Measurements from ENCODE around the gene PNPLA7. TPM values are rescaled to one million over a fixed set of nuclear protein-coding genes. Genes with fewer than 3 reads are reported as not detected.

The PNPLA7 gene
- total RNA-seq, 1 experiment from 2014 or later, result 0.77 TPM

DNA sequence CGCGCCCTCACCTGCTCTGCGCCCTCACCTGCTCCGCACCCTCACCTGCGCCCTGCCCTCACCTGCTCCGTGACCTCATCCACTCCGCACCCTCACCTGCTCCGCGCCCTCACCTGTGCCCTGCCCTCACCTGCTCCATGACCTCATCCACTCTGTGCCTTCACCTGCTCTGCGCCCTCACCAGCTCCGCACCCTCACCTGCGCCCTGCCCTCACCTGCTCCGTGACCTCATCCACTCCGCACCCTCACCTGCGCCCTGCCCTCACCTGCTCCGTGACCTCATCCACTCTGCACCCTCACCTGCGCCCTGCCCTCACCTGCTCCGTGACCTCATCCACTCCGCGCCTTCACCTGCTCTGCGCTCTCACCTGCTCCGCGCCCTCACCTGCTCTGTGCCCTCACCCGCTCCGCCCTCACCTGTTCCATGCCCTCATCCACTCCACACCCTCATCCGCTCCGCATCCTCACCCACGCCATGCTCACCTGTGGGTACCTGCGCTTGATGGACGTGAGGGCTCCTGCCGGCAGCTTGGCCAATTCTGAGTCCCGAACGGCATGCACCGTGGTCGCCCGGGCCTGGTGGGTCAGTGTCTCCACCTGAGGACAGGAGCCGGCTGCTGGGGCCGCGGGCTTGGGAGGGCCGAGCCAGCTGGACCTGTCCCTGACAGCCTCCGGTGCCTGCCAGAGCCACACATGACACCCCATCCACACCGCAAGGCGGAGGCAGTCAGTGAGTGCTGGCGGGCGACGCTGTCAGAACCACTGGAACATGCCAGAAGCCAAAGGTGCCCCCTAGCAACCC, 55.5 kb downstream of the PNPLA7 start:
- Histone ChIP-seq H3K27ac (ENCODE audit: low read length) (no peak overlapping the region), H3K27me3 (ENCODE audit: low read length) (no peaks in the 10 kb centered on the region), H3K4me2 (ENCODE audit: low read length) (0 out of 2 replicates have a peak overlapping the region, but pooled peaks have one; percentile 21), H3K79me2 (ENCODE audit: low read length) (no peaks in the 10 kb centered on the region), H3K4me1 (ENCODE audit: insufficient read depth, low read length) (peaks cover 16% of the 10 kb centered on the region), H3K9me3 (ENCODE audit: low read length) (no peaks in the 10 kb centered on the region), H3K4me3 (ENCODE audit: low read length) (no peak overlapping the region), H3K9me2 (replicated peaks; ENCODE audit: low read length) (no peaks in the 10 kb centered on the region), H4K20me1 (ENCODE audit: low read length) (no peaks in the 10 kb centered on the region), H3K36me3 (ENCODE audit: low read depth, low read length) (no peaks in the 10 kb centered on the region), H2AFZ (ENCODE audit: low read length) (no peak overlapping the region), H3F3A (ENCODE audit: low read length, unreplicated experiment) (no peaks in the 10 kb centered on the region), H3K9ac (ENCODE audit: low read length) (no peak overlapping the region)
- DNase-seq (no peak), ATAC-seq (no peak)
- CTCF ChIA-PET, result no interaction called here
- BruUV-seq (replicated peaks), result no TSS peak
- intact Hi-C loops (cut with micrococcal nuclease), result no loop called here
- POLR2A ChIA-PET (ENCODE audit: unreplicated experiment), result no interaction called here
- TF ChIP-seq EZH2phosphoT487 (IDR thresholded peaks at IDR 0.05; ENCODE audit: borderline replicate concordance, low read length) (no peak), EZH2 (IDR thresholded peaks at IDR 0.05; ENCODE audit: low read length, unreplicated experiment) (no peak)
- TF ChIP-seq, protein P1, sequence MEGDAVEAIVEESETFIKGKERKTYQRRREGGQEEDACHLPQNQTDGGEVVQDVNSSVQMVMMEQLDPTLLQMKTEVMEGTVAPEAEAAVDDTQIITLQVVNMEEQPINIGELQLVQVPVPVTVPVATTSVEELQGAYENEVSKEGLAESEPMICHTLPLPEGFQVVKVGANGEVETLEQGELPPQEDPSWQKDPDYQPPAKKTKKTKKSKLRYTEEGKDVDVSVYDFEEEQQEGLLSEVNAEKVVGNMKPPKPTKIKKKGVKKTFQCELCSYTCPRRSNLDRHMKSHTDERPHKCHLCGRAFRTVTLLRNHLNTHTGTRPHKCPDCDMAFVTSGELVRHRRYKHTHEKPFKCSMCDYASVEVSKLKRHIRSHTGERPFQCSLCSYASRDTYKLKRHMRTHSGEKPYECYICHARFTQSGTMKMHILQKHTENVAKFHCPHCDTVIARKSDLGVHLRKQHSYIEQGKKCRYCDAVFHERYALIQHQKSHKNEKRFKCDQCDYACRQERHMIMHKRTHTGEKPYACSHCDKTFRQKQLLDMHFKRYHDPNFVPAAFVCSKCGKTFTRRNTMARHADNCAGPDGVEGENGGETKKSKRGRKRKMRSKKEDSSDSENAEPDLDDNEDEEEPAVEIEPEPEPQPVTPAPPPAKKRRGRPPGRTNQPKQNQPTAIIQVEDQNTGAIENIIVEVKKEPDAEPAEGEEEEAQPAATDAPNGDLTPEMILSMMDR (conservative IDR thresholded peaks at IDR 0.05; ENCODE audit: low read depth, low read length), result no peak

DNA sequence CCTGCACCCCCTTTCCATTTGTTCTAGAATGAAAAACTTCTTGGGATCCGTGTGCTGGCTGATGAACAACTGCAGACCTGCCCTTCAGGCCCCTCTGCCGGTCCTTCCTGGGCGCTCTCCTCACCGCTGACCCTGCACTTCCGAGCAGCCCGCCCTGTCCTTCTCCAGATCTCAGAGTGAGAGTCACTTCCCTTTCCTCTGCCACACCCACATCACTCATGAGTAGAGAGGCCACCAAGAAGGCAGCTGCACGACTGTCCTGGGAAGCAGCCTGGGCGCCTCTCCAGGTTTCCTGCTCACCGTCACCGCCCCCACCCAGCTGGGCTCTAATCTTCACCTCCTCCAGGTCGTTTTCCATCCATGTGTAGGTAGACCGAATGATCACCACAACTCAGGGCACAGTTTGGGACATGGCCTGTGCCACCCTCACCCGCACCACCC, 56.1 kb downstream of the PNPLA7 start:
- Histone ChIP-seq H3K9me2 (replicated peaks; ENCODE audit: low read length) (no peaks in the 10 kb centered on the region), H3K27ac (ENCODE audit: low read length) (peak overlapping the region; percentile 57), H3K4me3 (ENCODE audit: low read length) (no peak overlapping the region), H3F3A (ENCODE audit: low read length, unreplicated experiment) (no peaks in the 10 kb centered on the region), H3K9ac (ENCODE audit: low read length) (no peak overlapping the region), H4K20me1 (ENCODE audit: low read length) (no peaks in the 10 kb centered on the region), H3K9me3 (ENCODE audit: low read length) (no peaks in the 10 kb centered on the region), H3K36me3 (ENCODE audit: low read depth, low read length) (no peaks in the 10 kb centered on the region), H2AFZ (ENCODE audit: low read length) (0 out of 2 replicates have a peak overlapping the region, but pooled peaks have one; percentile 15), H3K27me3 (ENCODE audit: low read length) (no peaks in the 10 kb centered on the region), H3K4me1 (ENCODE audit: insufficient read depth, low read length) (peaks cover 16% of the 10 kb centered on the region), H3K4me2 (ENCODE audit: low read length) (0 out of 2 replicates have a peak overlapping the region, but pooled peaks have one; percentile 21), H3K79me2 (ENCODE audit: low read length) (no peaks in the 10 kb centered on the region)
- no TSS peak for BruUV-seq (replicated peaks)
- POLR2A ChIA-PET (ENCODE audit: unreplicated experiment), result interaction anchor here (0.7 kb wide), 1 partner anchor 12 kb away, joined by 3 read pairs; no protein-coding TSS in a partner anchor
- ATAC-seq, result peak; percentile 94
- peak; percentile 76 for DNase-seq
- TF ChIP-seq, protein P1 (conservative IDR thresholded peaks at IDR 0.05; ENCODE audit: low read depth, low read length), result no peak
- TF ChIP-seq EZH2phosphoT487 (IDR thresholded peaks at IDR 0.05; ENCODE audit: borderline replicate concordance, low read length) (no peak), EZH2 (IDR thresholded peaks at IDR 0.05; ENCODE audit: low read length, unreplicated experiment) (no peak)
- CTCF ChIA-PET, result no interaction called here
- intact Hi-C loops (cut with micrococcal nuclease), result no loop called here
